ENCODE measurements around the gene OR2W1.

Gene OR2W1

DNA sequence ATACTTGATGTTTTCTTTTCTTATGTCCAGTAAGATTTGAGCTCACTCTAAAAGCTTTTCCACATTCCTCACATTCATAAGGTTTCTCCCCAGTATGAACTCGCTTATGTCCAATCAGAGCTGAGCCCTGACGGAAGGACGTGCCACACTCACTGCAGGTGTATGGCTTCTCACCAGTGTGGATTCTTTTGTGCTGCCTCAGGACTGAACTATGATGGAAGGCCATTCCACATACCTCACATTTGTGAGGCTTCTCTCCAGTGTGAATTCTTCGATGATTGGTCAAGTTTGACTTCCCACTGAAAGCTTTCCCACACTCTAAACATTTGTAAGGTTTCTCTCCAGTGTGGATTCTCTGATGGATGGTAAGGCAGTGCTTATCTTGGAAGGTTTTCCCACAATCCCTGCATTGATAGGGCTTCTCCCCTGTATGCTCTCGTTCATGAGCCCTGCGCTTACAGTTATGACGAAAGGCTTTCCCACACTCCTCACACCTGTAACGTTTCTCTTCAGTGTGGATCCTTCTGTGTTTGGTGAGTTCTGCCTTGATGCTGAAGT is 49.8 kb downstream of the OR2W1 start:
- DNase-seq: no peak

All from NCI-H2029 treated with DMSO at 0.1 percent for 48 hours (cell line).